GM19324 (cell line): Measurements from ENCODE around the gene OBP2B.

Experiments
- ATAC-seq: cut with Tn5 transposase; IDR thresholded peaks from one replicate; pipeline ENCODE4 v1.9.1; 2021; ENCODE audit warnings: mild to moderate bottlenecking, moderate library complexity; ENCODE audit not compliant: unreplicated experiment, low FRiP score

The OBP2B gene

DNA sequence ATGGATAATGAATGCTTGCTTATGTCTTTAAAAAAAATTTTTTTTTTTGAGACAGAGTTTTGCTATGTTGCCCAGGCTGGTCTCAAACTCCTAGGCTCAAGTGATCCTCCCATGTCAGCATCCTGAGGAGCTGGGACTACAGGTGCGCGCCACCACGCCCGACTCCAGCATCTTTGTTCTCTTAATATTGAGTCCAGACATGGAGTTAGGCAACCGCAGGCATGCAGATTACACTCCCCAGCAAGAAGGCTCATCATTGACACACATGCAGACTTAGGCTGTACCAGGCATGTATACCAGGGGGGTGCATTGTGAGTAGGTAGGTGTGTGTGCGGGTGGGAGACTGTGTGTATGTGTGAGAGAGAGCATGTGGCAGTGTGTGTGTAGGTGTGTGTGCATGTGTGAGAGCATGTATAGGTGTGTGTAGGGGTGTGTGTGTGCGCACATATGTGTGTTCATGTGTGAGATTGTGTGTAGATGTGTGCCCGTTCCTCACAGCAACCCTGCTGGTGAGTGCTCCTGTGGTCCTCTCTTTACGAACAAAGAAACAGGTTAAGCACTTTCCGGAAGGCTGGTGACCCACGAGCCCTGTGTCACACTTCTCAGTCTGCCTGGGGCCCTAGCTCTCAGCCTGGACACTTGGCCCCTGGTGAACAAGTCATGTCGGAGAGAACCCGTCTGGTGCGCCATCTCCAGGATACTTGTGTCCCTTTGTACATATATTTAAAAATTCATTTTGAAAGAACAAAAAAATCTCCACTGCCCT is 6.2 kb downstream of the OBP2B start:
- no peak for ATAC-seq

DNA sequence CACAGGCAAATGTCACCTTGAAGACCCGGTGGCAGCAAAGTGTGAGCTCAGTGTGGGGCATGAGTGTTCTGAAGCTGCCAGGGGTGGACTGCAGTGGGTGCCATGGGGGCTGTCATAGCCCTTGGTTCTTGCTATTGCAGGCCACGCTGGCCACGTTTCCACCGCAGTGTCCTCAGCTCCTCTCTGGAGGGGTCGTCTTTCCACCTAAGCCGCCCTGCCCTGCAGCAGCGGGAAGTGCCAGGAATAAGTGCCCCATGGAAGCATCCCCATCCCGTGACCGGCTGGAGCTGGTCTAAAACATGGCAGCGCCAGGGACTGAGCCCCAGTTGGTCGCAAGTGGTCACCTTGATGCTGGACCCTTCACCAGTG is 6.9 kb downstream of the OBP2B start:
- ATAC-seq, result no peak

DNA sequence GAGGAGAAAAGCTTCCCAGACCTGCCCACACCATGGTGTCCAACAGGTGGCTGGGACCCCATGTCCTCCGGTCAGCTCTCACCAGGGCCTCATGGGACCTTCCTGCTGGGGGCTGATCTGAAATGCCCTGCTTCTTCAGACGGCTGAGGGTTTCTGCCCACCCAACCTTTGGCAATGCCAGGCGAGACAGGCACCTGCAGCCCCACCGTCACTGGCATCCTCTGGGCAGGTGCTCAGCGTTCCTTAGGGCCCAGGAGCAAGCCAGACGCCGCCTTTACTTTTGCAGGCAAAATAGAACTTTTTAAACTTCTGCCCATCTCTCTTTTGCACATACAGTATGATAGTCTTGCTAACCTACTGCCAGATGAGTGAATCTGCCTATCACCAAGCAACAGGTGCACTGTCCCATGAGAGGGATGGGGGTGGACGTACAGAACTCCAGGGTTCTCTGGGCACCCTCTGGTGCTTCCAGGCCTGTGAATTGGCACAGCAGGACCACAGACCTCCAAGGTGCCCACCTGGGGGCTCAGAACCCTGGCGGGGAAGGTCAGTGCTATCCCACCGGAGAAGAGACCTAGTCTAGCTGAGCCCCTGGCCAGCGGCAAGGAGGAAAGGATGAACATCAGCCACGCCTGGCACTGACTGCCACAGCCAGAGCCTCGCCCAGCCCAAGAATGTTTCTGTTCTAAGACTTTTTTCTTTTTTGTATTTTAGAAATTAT is 7.5 kb downstream of the OBP2B start:
- no peak for ATAC-seq

DNA sequence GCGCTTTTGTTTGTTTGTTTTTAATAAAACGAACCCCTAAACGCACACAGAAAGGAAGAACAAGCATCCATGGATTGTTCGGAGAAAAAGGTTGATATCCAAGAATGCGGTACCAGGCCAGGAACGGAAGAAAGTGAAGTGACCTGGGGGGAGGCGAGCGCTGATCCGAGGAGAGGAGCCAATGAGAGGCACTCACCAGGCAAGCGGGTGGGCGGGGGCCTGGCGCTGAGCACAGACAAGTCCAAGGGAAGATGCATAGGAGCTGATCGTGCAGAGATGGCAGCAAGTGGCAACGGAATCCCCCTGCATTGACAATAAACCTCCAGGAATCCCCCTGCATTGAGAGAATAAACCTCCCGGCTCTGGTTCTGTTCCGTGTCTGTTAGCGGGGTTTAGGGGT is 8.4 kb downstream of the OBP2B start:
- ATAC-seq, result no peak

DNA sequence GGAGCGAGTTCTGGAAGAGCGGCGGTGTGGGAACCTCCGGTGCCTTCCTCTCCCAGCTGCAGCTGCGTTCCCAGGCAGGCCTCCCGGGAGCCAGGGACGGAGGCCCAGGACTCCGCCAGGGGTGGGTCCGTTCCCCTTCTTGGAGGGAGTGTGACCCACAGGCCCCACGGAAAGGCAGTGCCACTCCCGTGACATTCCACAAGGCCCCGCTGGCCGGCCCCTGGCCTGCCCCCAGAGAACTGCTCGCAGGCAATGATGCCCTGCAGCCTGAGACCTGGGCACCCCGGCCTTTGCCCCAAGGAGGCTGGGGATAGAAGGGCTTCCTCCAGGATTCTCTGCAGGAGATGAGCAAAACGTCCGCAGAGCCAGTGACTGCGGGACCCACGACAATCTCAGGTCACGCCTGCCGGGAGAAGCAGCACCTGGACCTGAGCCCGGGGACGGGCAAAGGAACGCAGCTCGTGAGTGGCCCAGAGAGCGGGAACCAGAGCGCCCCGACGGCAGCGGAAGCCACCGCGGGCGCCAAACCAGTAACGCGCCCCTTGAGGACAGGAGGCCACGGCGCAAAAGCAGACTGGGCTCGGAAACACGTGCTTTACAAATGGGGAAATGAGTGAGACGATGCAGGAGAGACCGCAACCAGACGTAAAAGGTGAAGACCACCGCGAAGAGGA is 9.3 kb downstream of the OBP2B start:
- no peak for ATAC-seq

DNA sequence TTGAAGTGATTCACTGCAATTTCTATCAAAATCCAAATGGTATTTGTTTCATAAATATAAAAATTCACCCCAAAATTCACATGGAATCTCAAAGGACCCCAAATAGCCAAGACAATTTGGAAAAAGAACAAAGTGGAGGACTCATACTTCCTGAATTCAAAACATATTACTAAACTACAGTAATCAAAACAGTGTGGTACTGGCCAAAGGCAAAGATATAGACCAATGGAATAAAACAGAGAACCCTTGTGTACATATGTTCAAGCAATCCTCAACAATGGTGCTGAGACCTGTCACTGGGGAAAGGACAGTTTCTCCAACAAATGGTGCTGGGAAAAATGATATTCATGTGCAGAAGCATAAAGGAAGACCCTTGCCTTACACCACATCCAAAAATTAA is 14.0 kb downstream of the OBP2B start:
- no peak for ATAC-seq

DNA sequence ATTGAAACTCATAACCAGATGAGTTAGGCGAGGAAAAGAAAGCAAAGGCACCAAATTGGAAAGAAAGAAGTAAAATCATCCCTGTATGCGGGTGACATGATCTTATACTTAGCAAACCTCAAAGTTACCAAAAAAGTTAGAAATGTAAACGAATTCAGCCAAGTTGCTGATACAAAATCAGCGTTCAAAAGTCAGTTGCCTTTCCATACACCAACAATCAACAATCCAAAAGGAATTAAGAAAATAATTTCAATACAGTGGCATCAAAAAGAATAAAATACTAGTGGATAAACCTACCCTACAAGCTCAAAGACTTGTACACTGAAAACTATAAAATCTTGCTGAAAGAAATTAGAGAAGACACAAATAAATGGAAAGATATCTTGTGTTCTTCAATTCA is 14.5 kb downstream of the OBP2B start:
- ATAC-seq, result no peak

DNA sequence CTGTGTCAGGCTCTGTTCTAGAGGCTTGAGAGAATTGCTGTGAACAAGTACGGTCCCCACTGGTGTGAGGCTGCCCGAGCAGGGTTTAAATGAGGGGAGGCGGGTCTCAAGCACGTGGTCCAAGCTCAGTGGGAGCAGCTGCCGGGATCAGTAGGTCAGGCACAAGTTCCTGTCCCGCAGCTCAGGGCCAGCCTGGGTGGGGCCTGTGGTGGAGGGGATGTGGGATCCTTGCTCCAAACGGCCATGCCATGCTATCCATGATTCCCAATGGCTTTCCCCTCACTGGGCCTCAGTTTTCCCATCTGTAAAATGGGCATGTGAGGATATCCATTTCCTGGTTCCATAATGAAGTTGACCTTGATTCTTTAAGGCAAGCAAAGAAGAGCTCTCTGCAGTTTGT is 17.1 kb downstream of the OBP2B start:
- ATAC-seq, result no peak

DNA sequence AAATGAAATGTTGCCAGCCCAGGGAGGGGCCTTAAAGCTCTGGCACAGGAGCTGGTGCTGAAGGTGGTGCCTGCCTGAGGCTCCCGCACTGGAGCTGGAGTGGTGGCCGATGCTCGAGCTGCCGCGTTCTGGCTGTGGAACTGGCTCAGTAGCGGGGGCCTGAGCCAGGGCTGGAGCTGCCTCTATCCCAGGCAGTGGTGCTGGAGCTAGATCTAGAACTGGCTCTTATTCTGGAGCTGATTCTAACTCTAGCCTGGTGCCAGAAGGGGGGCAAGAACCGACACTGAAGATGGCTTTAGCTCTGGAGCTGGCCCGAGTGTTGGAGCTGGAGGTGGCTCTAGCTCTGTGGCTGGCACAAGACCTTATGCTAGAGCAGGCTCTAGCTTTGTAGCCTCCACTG is 19.2 kb downstream of the OBP2B start:
- no peak for ATAC-seq

DNA sequence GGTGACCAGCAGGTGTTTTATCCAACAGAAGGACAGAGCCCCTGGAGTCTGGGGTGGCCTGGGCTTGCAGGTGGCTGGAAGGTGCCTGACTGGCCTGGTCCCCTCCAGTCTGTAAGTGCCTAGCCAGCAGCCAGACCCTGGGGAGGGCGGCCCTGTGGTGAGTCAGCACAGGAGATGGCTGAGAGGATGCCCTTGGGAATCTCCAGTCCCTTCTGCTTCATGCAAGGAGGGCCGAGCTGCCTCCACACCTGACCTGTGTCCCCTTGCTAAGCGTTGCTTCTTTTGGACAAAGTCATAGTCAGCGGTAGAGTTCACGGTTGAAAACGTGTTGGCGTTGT is 20.2 kb downstream of the OBP2B start:
- no peak for ATAC-seq

DNA sequence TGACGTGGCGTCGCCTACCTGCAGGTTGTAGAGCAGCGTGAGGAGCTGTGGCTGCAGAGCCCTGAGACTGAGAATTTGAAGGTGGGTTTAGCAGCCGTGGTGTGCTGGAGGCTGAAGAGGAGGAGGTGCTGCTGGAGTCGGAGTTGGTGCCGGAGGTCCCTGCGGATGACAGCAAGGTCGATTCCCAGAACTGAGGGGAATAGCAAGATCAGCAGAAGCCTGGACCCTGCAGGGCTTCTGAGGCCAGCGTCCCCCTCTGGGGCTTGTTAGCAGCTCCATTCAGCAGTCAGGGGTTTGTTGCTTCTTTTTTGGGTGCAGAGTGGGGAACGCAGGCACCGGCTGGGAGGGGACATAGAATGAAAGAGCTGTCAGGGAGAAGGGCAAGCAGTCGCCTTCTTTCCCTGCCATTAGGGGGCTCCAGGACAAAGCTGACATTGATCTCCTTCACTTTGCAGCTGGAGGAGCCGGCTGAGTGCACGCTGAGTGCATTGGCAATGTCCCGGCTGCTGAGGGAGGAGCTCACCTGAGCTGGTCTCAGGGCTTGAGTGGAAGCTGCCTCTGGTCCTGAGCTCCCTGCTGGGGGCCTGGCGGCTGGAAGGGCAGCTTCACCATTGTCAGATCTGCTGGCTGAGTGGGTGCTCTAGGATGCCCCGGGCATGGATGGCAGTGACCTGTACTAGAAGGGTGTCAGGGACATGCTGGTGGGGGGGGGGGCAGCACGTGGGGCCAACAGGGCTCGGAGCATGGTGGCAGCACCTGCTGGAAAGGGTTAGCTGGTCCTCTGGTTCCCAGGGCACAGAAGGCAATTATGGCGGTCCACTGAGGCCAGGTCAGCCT is 20.8 kb downstream of the OBP2B start:
- no peak for ATAC-seq

DNA sequence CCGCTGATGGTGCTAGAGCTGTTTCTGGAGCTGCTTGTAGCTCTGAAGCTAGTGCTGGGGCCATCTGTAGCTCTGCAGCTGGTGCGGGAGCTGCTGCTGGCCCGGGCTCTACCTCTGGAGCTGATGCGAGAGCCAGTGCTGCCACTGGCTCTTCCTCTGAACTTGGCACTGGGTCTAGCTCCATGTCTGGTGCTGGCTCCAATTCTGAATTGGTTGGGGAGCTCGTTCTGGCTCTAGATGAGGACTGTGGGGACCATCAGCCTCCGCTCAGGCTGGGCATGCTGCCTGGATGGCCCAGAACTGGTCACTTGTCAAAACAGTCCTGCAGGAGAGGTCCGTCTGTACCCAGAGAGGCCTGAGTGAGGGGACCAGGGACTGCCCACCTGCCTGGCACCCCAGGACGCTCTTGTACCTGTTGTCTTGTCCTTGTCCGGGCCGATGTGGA is 21.5 kb downstream of the OBP2B start:
- ATAC-seq, result no peak

DNA sequence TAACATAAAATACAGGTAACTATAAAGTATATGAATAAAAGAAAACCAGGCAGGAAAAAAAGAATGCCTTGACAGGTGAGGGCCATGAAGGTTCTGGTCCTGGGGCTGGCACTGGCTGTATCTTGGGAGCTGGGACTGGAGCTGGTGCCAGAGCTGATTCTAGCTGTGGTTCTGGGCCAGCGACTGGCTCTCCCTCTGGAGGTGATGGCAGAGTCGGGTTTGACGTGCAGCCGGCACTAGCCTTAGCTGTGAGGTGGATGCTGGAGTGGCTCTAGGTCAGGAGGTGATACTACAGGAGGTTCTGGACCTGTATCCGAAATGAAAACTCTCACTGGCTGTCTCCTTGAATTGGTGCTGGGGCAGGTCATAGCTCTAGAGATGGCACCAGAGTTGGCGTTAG is 22.3 kb downstream of the OBP2B start:
- ATAC-seq, result no peak

DNA sequence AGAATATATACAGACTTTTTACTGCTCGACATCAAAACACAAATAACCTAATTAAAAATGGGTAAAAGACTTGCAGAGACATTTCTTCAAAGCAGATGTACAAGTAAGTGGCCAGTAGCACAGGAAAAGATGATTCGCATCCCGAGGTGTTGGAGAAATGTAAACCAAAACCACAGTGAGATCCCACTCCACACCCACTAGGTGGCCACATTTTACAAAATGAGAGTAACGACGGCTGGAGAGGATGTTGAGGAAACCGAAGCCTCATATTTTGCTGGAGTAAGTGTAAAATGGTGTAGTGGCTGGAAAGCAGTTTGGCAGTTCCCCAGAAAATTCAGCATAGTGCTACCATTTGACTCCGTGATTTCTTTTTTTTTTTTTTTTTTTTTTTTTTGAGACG is 24.1 kb downstream of the OBP2B start:
- ATAC-seq, result no peak

DNA sequence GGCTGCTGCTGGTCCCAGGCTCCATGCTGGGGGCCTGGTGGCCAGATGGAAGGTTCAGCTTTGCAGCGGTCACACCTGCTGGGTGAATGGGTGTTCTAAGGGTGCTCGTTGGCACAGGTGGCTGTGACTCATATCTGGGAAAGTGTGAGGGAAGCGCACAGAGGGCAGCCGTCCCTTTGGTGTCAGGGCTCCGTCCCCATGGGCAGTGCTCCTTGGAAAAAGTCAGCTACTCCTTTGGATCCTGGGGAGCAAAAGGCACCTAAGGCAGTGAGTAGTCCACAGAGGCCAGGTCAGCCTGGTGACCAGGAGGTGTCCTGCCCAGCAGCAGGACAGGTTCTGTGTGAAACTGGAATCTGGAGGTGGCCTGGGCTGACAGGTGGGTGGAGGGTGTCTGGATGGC is 26.9 kb downstream of the OBP2B start:
- ATAC-seq, result no peak

DNA sequence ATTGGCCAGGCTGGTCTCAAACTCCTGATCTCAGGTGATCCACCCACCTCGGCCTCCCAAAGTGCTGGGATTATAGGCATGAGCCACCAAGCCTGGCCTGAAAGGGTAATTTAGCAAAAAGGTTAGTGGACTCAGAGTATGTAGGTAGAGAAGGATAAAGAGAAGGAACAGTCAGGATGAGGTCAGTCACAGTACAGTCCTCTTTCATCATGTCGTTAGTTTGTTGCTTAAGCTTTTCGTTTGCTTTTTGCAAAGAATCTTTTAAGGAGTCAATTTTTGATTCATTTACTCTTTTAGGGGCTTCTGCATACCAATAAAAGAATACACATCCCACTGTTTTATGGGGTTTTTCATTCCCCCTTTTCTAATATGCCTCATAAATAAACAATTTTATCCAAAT is 27.5 kb downstream of the OBP2B start:
- no peak for ATAC-seq

DNA sequence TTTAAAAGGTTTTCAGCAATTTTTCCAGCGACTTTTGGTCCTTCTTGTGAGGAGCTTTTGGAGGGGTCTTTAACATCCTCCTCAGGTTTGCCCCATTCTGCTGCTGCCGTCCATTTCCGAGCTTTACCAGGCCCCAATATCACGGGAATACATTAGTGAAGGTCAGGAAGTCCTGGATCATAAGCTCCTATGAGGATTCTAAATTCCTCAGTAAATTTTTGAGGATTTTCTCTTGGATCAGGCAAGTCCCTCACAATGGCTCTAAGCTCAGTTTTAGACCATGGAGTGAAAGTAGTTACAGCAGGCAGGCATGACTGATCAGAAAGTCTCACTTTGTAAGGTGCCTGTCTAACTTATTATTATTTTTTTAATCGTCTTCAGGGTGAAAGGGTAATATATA is 28.1 kb downstream of the OBP2B start:
- ATAC-seq, result no peak

DNA sequence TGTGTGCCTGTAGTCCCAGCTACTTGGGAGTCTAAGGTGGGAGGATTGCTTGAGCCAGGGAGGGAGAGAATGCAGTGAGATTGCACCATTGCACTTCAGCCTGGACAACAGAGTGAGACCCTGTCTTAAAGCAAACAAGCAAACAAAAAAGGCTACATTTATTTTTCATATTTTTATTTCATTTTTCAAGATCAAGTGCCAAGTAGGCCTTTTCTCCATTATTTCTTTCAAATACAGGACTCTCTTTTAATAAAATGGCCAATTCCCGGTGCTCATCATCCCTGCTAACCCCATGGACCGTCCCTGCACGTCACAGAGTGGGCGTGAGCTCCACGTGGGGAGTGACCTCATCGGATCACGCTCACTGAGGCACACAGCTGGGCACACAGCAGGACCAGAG is 36.0 kb downstream of the OBP2B start:
- ATAC-seq, result no peak

DNA sequence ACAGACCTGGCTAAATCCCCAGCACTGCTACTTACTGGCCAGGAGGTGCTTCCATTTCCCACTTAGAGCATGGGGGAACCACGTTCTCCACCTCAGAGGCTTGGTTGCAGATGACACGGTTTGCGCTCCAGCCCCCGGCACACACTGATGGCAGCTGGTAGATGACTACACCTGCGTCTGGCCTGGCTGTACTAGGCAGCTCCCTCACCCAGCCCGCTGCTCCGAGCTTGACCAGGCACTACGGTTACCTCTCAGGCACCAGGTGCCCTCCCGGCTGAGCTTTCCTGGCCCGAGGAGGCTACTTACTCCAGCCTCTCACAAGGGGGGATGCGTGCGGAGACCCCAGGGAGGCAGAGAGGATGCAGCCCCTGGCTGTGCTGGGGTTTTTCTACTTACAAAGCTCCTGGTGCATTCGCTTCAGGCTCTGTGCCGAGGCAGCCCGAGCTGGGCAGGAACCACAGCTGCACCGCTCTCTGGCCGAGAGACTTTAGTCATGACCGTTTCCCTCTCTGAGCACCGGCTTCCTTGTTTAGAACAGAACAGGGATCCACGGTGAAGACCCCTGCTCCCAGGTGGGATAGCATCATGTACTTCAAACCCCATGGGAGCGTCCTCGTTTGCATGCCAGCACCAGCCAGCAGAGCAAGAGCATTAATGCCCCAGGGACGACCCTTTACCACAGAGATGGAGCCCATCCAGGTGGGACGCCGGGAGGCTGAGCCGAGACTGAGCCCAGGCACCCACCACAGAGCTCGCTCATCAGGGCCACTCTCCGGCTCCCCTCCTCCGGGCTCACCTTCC is 37.7 kb downstream of the OBP2B start:
- ATAC-seq, result no peak

DNA sequence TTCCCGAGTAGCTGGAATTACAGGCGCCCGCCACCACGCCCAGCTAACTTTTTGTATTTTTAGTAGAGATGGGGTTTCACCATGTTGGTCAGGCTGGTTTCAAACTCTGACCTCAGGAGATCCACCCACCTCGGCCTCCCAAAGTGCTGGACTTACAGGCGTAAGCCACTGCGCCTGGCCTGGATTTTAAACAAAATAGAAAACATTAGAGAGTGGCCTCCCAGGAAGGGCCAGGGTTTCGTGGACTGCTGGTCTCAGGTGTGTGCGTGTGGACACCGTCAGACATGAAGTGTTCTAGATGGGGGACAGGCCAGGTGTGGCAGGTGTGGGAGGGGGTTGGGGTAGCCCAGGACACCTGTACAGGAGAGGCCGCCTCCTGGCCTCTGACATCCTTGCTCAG is 38.3 kb downstream of the OBP2B start:
- ATAC-seq, result no peak
